ENCODE results near the gene LMBR1L.
"Not testable (repeated sequence)": the region's sequence is repeated elsewhere in the genome, so short reads cannot be mapped to it uniquely, and the experiment has no call there.

Gene LMBR1L

GRCh38 chr12:49137476-49137875, 26.8 kb upstream of the LMBR1L start:
- Histone ChIP-seq H3K36me3 (ENCODE audit: control insufficient read depth in 1 of 2, insufficient read depth in 2 of 2, low read depth in 1 of 2, low read length in 2 of 2) (no peaks in the 10 kb centered on the region), H2BK15ac (ENCODE audit: low read depth, poor library complexity, severe bottlenecking) (no peak overlapping the region), H3K27ac (ENCODE audit: low read length, poor library complexity, severe bottlenecking) (no peak overlapping the region), H2BK5ac (ENCODE audit: low read depth, low read length, poor library complexity, severe bottlenecking) (no peak overlapping the region), H4K8ac (ENCODE audit: low read length) (no peak overlapping the region), H3K4me3 (ENCODE audit: insufficient read depth in 1 of 2, low read depth in 1 of 2, low read length in 2 of 2) (no peak overlapping the region), H3K27me3 (ENCODE audit: control insufficient read depth in 1 of 2, insufficient read depth in 1 of 2, low read length in 2 of 2) (no peaks in the 10 kb centered on the region), H4K91ac (ENCODE audit: low read length) (no peak overlapping the region), H2BK120ac (ENCODE audit: low read depth, low read length) (no peak overlapping the region), H3K9ac (ENCODE audit: low read length) (no peak overlapping the region), H3K14ac (ENCODE audit: low read length in 2 of 2) (no peak overlapping the region), H2AFZ (ENCODE audit: low read depth, low read length) (no peak overlapping the region), H2AK5ac (ENCODE audit: low read length, severe bottlenecking) (no peak overlapping the region), H3K23ac (ENCODE audit: low read length in 2 of 2) (no peak overlapping the region), H3K18ac (ENCODE audit: low read depth in 1 of 2, low read length in 2 of 2) (no peak overlapping the region), H3K4me2 (ENCODE audit: low read length, poor library complexity, severe bottlenecking) (no peak overlapping the region), H3K4ac (ENCODE audit: low read depth in 1 of 2, low read length in 2 of 2) (no peak overlapping the region), H2BK12ac (ENCODE audit: low read length in 2 of 2) (no peak overlapping the region), H3K9me3 (ENCODE audit: control insufficient read depth, low read length) (no peaks in the 10 kb centered on the region), H3K79me1 (replicated peaks; ENCODE audit: low read length, poor library complexity, severe bottlenecking) (peaks cover 2% of the 10 kb centered on the region), H3K4me1 (ENCODE audit: control insufficient read depth, insufficient read depth, low read depth, low read length) (no peaks in the 10 kb centered on the region)
- DNase-seq = no peak
- no CpG with 5 or more reads among the region's 1 CpG for WGBS

GRCh38 chr12:49136997-49137396, 26.4 kb upstream of the LMBR1L start:
- not testable (repeated sequence) for H2AFZ ChIP-seq (ENCODE audit: low read depth, low read length); H3K14ac ChIP-seq (ENCODE audit: low read length in 2 of 2); H2BK5ac ChIP-seq (ENCODE audit: low read depth, low read length, poor library complexity, severe bottlenecking); H3K9ac ChIP-seq (ENCODE audit: low read length); H2BK15ac ChIP-seq (ENCODE audit: low read depth, poor library complexity, severe bottlenecking); H3K27me3 ChIP-seq (ENCODE audit: control insufficient read depth in 1 of 2, insufficient read depth in 1 of 2, low read length in 2 of 2); H3K23ac ChIP-seq (ENCODE audit: low read length in 2 of 2); DNase-seq; H4K8ac ChIP-seq (ENCODE audit: low read length); H3K79me1 ChIP-seq (replicated peaks; ENCODE audit: low read length, poor library complexity, severe bottlenecking); H3K4me1 ChIP-seq (ENCODE audit: control insufficient read depth, insufficient read depth, low read depth, low read length); H3K18ac ChIP-seq (ENCODE audit: low read depth in 1 of 2, low read length in 2 of 2); H3K4me3 ChIP-seq (ENCODE audit: insufficient read depth in 1 of 2, low read depth in 1 of 2, low read length in 2 of 2); H2BK120ac ChIP-seq (ENCODE audit: low read depth, low read length); H3K36me3 ChIP-seq (ENCODE audit: control insufficient read depth in 1 of 2, insufficient read depth in 2 of 2, low read depth in 1 of 2, low read length in 2 of 2); H3K27ac ChIP-seq (ENCODE audit: low read length, poor library complexity, severe bottlenecking); H4K91ac ChIP-seq (ENCODE audit: low read length); H3K4me2 ChIP-seq (ENCODE audit: low read length, poor library complexity, severe bottlenecking); H3K4ac ChIP-seq (ENCODE audit: low read depth in 1 of 2, low read length in 2 of 2); H2AK5ac ChIP-seq (ENCODE audit: low read length, severe bottlenecking); H2BK12ac ChIP-seq (ENCODE audit: low read length in 2 of 2); H3K9me3 ChIP-seq (ENCODE audit: control insufficient read depth, low read length)
- 100% methylated on average over 1 of the region's 3 CpGs for WGBS

GRCh38 chr12:49133590-49133989, 22.9 kb upstream of the LMBR1L start:
- Histone ChIP-seq H2AFZ (ENCODE audit: low read depth, low read length) (no peak overlapping the region), H3K79me1 (replicated peaks; ENCODE audit: low read length, poor library complexity, severe bottlenecking) (peaks cover 2% of the 10 kb centered on the region), H2AK5ac (ENCODE audit: low read length, severe bottlenecking) (no peak overlapping the region), H4K8ac (ENCODE audit: low read length) (no peak overlapping the region), H2BK15ac (ENCODE audit: low read depth, poor library complexity, severe bottlenecking) (no peak overlapping the region), H3K9me3 (ENCODE audit: control insufficient read depth, low read length) (no peaks in the 10 kb centered on the region), H3K23ac (ENCODE audit: low read length in 2 of 2) (no peak overlapping the region), H2BK5ac (ENCODE audit: low read depth, low read length, poor library complexity, severe bottlenecking) (no peak overlapping the region), H3K27me3 (ENCODE audit: control insufficient read depth in 1 of 2, insufficient read depth in 1 of 2, low read length in 2 of 2) (no peaks in the 10 kb centered on the region), H2BK120ac (ENCODE audit: low read depth, low read length) (no peak overlapping the region), H3K18ac (ENCODE audit: low read depth in 1 of 2, low read length in 2 of 2) (no peak overlapping the region), H3K36me3 (ENCODE audit: control insufficient read depth in 1 of 2, insufficient read depth in 2 of 2, low read depth in 1 of 2, low read length in 2 of 2) (peaks cover 9 to 14% of the 10 kb centered on the region in 2 experiments), H3K9ac (ENCODE audit: low read length) (peak overlapping the region; percentile 87), H3K4me2 (ENCODE audit: low read length, poor library complexity, severe bottlenecking) (no peak overlapping the region), H3K4me1 (ENCODE audit: control insufficient read depth, insufficient read depth, low read depth, low read length) (peaks cover 6% of the 10 kb centered on the region), H3K27ac (ENCODE audit: low read length, poor library complexity, severe bottlenecking) (no peak overlapping the region), H3K4ac (ENCODE audit: low read depth in 1 of 2, low read length in 2 of 2) (no peak overlapping the region), H4K91ac (ENCODE audit: low read length) (no peak overlapping the region), H3K14ac (ENCODE audit: low read length in 2 of 2) (no peak overlapping the region), H2BK12ac (ENCODE audit: low read length in 2 of 2) (no peak overlapping the region), H3K4me3 (ENCODE audit: insufficient read depth in 1 of 2, low read depth in 1 of 2, low read length in 2 of 2) (peak overlapping the region in 1 of 2 experiments; percentile 85)
- 80% methylated on average over 7 of the region's 10 CpGs for WGBS
- DNase-seq = no peak

- Histone ChIP-seq H3K9me3 (ENCODE audit: control insufficient read depth, low read length) (no peaks in the 10 kb centered on the region), H3K4me3 (ENCODE audit: insufficient read depth in 1 of 2, low read depth in 1 of 2, low read length in 2 of 2) (peak overlapping the region in 1 of 2 experiments; percentile 85), H3K14ac (ENCODE audit: low read length in 2 of 2) (no peak overlapping the region), H3K4me2 (ENCODE audit: low read length, poor library complexity, severe bottlenecking) (peak overlapping the region; percentile 11), H2BK120ac (ENCODE audit: low read depth, low read length) (no peak overlapping the region), H3K9ac (ENCODE audit: low read length) (peak overlapping the region; percentile 87), H2BK15ac (ENCODE audit: low read depth, poor library complexity, severe bottlenecking) (no peak overlapping the region), H3K79me1 (replicated peaks; ENCODE audit: low read length, poor library complexity, severe bottlenecking) (peaks cover 2% of the 10 kb centered on the region), H3K27me3 (ENCODE audit: control insufficient read depth in 1 of 2, insufficient read depth in 1 of 2, low read length in 2 of 2) (no peaks in the 10 kb centered on the region), H3K4me1 (ENCODE audit: control insufficient read depth, insufficient read depth, low read depth, low read length) (peaks cover 6% of the 10 kb centered on the region), H3K36me3 (ENCODE audit: control insufficient read depth in 1 of 2, insufficient read depth in 2 of 2, low read depth in 1 of 2, low read length in 2 of 2) (peaks cover 9 to 15% of the 10 kb centered on the region in 2 experiments), H3K18ac (ENCODE audit: low read depth in 1 of 2, low read length in 2 of 2) (no peak overlapping the region), H2AFZ (ENCODE audit: low read depth, low read length) (peak overlapping the region; percentile 51), H3K27ac (ENCODE audit: low read length, poor library complexity, severe bottlenecking) (no peak overlapping the region), H3K23ac (ENCODE audit: low read length in 2 of 2) (no peak overlapping the region), H4K8ac (ENCODE audit: low read length) (no peak overlapping the region), H3K4ac (ENCODE audit: low read depth in 1 of 2, low read length in 2 of 2) (no peak overlapping the region), H2BK12ac (ENCODE audit: low read length in 2 of 2) (no peak overlapping the region), H2BK5ac (ENCODE audit: low read depth, low read length, poor library complexity, severe bottlenecking) (no peak overlapping the region), H2AK5ac (ENCODE audit: low read length, severe bottlenecking) (no peak overlapping the region), H4K91ac (ENCODE audit: low read length) (no peak overlapping the region)
- DNase-seq = no peak
- 100% methylated on average over 2 of the region's 5 CpGs for WGBS
Observed at GRCh38 chr12:49133014-49133413, 22.4 kb upstream of the LMBR1L start.
